Measurements from ENCODE around the gene MYBPH.

DNA sequence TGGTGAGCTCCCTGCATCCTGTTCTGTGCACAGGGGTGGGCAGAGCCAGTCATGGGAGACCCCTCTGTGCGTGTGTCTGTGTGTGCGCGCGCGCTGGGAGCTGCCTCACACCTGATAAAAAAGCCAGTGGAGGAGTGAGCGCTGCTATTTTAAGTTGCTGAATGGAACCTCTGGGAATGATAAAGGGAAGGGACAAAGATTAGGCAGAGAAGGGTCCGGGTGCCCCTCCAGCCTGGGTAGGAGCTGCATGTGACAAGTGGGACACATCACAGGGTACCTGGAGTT, 47.3 kb downstream of the MYBPH start:
- no peak for TF ChIP-seq CTCF (conservative IDR thresholded peaks at IDR 0.05; ENCODE audit: low read length)
- TF ChIP-seq EZH2phosphoT487 (IDR thresholded peaks at IDR 0.05; ENCODE audit: borderline replicate concordance): no peak
